Measurements from ENCODE around the gene NPC1L1. TPM values are rescaled to one million over a fixed set of nuclear protein-coding genes. Genes with fewer than 3 reads are reported as not detected.

Gene NPC1L1
- total RNA-seq, 4 donors from 2014 or later: 0.08 to 0.19 TPM; not detected in 2

GRCh38 chr7:44486001-44486400 is 55.1 kb downstream of the NPC1L1 start:
- TF ChIP-seq, protein P1, sequence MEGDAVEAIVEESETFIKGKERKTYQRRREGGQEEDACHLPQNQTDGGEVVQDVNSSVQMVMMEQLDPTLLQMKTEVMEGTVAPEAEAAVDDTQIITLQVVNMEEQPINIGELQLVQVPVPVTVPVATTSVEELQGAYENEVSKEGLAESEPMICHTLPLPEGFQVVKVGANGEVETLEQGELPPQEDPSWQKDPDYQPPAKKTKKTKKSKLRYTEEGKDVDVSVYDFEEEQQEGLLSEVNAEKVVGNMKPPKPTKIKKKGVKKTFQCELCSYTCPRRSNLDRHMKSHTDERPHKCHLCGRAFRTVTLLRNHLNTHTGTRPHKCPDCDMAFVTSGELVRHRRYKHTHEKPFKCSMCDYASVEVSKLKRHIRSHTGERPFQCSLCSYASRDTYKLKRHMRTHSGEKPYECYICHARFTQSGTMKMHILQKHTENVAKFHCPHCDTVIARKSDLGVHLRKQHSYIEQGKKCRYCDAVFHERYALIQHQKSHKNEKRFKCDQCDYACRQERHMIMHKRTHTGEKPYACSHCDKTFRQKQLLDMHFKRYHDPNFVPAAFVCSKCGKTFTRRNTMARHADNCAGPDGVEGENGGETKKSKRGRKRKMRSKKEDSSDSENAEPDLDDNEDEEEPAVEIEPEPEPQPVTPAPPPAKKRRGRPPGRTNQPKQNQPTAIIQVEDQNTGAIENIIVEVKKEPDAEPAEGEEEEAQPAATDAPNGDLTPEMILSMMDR (IDR thresholded peaks at IDR 0.05): no peak
- no peak for TF ChIP-seq POLR2A (IDR thresholded peaks at IDR 0.05)
- DNase-seq: no peak
- Histone ChIP-seq H3K4me1 (peaks cover 6 to 55% (median 31%) of the 10 kb centered on the region in 3 donors), H3K27me3 (no peaks in the 10 kb centered on the region), H3K36me3 (peaks cover 16 to 43% (median 26%) of the 10 kb centered on the region in 3 donors), H3K9me3 (peaks cover 0 to 8% (median 0%) of the 10 kb centered on the region in 3 donors), H3K4me3 (no peak overlapping the region), H3K27ac (no peak overlapping the region)
- intact Hi-C loops (cut with DNase I): loop anchor here (5.0 kb wide), 1 partner anchor 81 kb away; no protein-coding TSS in a partner anchor
- WGBS, 2 donors: 82 to 87% methylated on average over 4 of the region's 4 CpGs

DNA sequence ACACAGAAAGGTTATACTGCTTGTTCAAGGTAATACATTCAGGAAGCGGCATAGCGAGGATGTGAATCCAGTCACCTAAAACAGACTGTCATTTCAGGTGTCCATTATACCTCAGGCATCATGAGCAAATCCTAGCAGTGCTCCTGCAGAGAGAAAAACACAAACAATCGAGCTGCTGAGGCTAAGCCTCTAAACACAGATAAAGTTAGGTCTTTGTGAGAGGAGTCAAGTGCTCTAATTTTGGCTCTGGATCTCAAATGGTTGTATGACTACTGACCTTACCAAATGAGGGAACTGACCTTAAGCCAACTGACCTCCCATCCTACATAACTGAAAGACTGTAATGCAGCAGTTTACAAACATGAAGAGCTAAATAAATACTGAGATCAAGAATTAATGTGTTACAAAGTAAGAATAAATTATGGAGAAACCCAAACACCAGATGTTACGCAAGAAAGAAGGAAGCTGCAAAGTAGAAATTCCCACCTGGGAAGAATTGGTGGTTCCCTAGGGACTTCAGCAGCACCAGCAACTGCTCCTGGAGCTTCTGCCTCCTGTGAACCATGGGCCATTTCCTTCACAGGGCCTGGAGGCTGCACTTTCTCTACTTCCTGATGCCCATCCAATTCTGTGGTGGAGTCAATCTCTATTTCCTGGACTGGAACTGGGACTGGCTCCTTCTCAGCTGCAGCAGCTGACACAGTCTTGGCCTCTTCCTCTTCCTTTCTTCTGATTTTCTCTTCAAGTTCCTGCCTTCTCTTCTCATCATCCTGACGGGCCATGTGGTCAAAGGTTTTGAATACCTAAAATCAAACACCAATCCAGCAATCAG is 56.4 kb downstream of the NPC1L1 start:
- Histone ChIP-seq H3K4me1 (peaks cover 6 to 52% (median 31%) of the 10 kb centered on the region in 3 donors), H3K9me3 (peaks cover 0 to 8% (median 0%) of the 10 kb centered on the region in 3 donors), H3K27ac (no peak overlapping the region), H3K27me3 (no peaks in the 10 kb centered on the region), H3K4me3 (no peak overlapping the region), H3K36me3 (peaks cover 20 to 56% (median 26%) of the 10 kb centered on the region in 3 donors)
- TF ChIP-seq, protein P1 (IDR thresholded peaks at IDR 0.05): no peak
- no peak for TF ChIP-seq POLR2A (IDR thresholded peaks at IDR 0.05)
- no peak for DNase-seq
- intact Hi-C loops (cut with DNase I): loop anchor here (5.0 kb wide), 1 partner anchor 83 kb away; no protein-coding TSS in a partner anchor
- 85 to 94% methylated on average over 5 of the region's 5 CpGs for WGBS, 2 donors

DNA sequence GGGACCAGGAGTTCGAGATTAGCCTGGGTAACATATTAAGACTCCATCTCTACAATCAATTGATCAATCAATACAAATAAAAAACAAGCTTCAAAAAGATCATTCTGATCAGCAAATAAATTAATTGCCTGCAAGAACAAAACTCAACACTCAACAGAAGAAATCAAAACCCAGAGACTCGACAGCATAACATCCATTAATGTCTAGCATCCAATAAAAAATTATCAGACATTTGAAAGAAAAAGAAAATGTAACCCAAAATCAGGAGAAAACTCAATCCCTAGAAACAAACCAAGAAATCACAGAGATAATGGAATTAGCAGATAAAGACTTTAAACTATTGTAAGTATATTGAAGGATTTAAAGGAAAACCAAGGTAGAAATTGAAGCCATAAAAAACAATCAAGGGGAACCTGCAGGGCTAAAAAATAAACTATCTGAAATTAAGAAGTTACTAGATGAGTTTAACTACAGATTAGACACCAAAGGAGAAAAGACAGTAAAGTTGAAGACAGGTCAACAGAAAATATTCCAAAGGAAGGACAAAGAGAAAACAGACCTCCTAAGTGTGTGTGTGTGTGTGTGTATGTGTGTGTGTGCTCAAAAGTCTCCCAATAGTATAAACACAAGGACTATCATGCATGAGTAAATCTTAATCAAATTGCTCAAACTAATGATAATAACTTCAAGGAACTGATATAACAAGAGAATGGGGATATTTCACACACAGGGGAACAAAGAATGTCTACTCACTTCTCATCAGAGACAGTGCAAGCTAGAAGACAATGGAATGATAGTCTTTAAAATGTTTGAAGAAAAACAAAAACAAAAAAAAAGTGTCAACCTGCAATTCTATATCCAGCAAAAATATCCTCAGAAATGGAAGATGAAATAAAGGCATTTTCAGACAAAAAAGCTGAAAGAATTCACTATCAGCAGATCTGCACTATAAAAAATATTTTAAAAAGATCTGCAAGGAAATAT is 58.3 kb downstream of the NPC1L1 start:
- Histone ChIP-seq H3K4me1 (peaks cover 4 to 33% (median 13%) of the 10 kb centered on the region in 3 donors), H3K27ac (no peak overlapping the region), H3K9me3 (peaks cover 0 to 8% (median 0%) of the 10 kb centered on the region in 3 donors), H3K27me3 (no peaks in the 10 kb centered on the region), H3K36me3 (peaks cover 26 to 75% (median 31%) of the 10 kb centered on the region in 3 donors), H3K4me3 (no peak overlapping the region)
- no peak for DNase-seq
- intact Hi-C loops (cut with DNase I): no loop called here
- TF ChIP-seq, protein P1 (IDR thresholded peaks at IDR 0.05): no peak
- TF ChIP-seq POLR2A (IDR thresholded peaks at IDR 0.05): no peak
- 93 to 100% methylated on average over 2 of the region's 2 CpGs for WGBS, 2 donors

- Histone ChIP-seq H3K9me3 (no peaks in the 10 kb centered on the region), H3K36me3 (peaks cover 5 to 95% (median 21%) of the 10 kb centered on the region in 3 donors), H3K27me3 (no peaks in the 10 kb centered on the region), H3K27ac (no peak overlapping the region), H3K4me1 (peaks cover 0 to 18% (median 0%) of the 10 kb centered on the region in 3 donors), H3K4me3 (no peak overlapping the region)
- no peak for DNase-seq
- 85 to 96% methylated on average over 8 of the region's 8 CpGs for WGBS, 2 donors
- TF ChIP-seq, protein P1 (IDR thresholded peaks at IDR 0.05): no peak
- no peak for TF ChIP-seq POLR2A (IDR thresholded peaks at IDR 0.05)
- intact Hi-C loops (cut with DNase I): loop anchor here (10.0 kb wide), 1 partner anchor 233 kb away; no protein-coding TSS in a partner anchor
Observed at GRCh38 chr7:44477938-44478337, 63.2 kb downstream of the NPC1L1 start.

Measured in esophagus squamous epithelium (tissue), 5 donors.